Prostate gland (tissue), 2 donors: Measurements from ENCODE around the gene TRPM4.

Experiments used
- POLR2AphosphoS5 ChIP-seq: sonication (generic); formaldehyde crosslinking; IDR thresholded peaks from one replicate; pipeline ENCODE4 v1.6.1; 2017; ENCODE audit warnings: antibody characterized with exemption
- TF ChIP-seq, protein P1 (sequence below), 4 experiments: fragments of 200-600 bp in 2 of 4; fragments of 450-650 bp in 2 of 4; sonication (generic) in 2 of 4; IDR thresholded peaks; 1 replicate in 3 of 4; 2 replicates in 1 of 4; pipeline ENCODE4 v1.5.1; 2016 to 2019; ENCODE audit warnings: antibody characterized with exemption in 4 of 4, mild to moderate bottlenecking in 2 of 4, moderate library complexity in 2 of 4

GRCh38 chr19:49161987-49162386, 4.4 kb downstream of the TRPM4 start:
- TF ChIP-seq, protein P1, sequence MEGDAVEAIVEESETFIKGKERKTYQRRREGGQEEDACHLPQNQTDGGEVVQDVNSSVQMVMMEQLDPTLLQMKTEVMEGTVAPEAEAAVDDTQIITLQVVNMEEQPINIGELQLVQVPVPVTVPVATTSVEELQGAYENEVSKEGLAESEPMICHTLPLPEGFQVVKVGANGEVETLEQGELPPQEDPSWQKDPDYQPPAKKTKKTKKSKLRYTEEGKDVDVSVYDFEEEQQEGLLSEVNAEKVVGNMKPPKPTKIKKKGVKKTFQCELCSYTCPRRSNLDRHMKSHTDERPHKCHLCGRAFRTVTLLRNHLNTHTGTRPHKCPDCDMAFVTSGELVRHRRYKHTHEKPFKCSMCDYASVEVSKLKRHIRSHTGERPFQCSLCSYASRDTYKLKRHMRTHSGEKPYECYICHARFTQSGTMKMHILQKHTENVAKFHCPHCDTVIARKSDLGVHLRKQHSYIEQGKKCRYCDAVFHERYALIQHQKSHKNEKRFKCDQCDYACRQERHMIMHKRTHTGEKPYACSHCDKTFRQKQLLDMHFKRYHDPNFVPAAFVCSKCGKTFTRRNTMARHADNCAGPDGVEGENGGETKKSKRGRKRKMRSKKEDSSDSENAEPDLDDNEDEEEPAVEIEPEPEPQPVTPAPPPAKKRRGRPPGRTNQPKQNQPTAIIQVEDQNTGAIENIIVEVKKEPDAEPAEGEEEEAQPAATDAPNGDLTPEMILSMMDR (IDR thresholded peaks at IDR 0.05), result no peak
- no peak for TF ChIP-seq POLR2AphosphoS5
